GM12872 (cell line): ENCODE data around the gene MTMR11.

ENCODE experiments used
- TF ChIP-seq, protein P1 (sequence below): IDR thresholded peaks from 3 replicates; pipeline ENCODE4 v1.5.1; 2011; ENCODE audit warnings: low read depth, mild to moderate bottlenecking, low read length, moderate library complexity; ENCODE audit not compliant: insufficient read depth

Gene MTMR11

GRCh38 chr1:149915429-149916192 lies 21.1 kb downstream of the MTMR11 start:
- TF ChIP-seq, protein P1, sequence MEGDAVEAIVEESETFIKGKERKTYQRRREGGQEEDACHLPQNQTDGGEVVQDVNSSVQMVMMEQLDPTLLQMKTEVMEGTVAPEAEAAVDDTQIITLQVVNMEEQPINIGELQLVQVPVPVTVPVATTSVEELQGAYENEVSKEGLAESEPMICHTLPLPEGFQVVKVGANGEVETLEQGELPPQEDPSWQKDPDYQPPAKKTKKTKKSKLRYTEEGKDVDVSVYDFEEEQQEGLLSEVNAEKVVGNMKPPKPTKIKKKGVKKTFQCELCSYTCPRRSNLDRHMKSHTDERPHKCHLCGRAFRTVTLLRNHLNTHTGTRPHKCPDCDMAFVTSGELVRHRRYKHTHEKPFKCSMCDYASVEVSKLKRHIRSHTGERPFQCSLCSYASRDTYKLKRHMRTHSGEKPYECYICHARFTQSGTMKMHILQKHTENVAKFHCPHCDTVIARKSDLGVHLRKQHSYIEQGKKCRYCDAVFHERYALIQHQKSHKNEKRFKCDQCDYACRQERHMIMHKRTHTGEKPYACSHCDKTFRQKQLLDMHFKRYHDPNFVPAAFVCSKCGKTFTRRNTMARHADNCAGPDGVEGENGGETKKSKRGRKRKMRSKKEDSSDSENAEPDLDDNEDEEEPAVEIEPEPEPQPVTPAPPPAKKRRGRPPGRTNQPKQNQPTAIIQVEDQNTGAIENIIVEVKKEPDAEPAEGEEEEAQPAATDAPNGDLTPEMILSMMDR, result no peak

DNA sequence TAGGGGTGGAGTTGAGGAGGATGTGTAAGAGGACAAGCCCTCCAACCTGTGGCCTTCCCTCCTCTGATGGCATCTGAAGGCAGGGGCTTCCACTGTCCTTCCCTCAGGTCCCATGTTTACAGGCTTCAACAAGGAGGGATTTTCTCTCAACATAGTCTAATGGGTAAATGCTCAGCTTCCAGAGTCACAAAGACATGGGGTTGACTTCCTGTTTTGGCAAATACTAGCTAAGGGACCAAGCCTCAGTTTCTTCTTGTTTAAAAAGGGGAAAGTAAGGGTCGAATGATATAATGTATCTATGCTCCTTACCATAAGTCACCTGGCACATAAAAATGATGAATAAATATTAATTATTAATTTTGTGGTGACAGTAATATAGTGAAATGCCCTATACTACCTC lies 22.1 kb downstream of the MTMR11 start:
- TF ChIP-seq, protein P1, result no peak

DNA sequence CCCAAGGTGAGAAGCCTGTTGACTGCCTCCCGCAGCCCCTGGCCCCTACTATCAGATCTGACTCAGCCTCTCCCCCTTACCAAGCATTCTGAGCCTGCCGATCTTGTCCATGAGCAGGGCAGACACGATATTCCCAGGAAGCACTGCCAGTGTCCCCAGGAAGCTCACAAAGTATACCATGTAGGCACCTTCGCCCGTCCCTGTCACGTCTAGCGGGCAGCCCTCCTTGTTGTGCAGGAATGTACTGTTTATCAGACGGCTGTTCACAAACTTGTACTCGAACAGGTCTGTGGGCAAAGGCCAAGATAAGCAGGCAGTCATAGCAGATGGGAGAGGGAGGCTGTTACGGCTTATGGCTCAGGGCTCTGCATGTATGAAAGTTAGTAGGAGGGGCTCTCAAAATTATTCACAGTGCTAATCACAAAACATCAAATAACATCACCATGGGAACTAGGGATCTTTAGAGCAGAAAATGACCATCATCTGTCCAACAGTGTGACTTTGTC lies 30.1 kb downstream of the MTMR11 start:
- TF ChIP-seq, protein P1, result no peak

- TF ChIP-seq, protein P1, result no peak
Measured at GRCh38 chr1:149903836-149904491, 32.7 kb downstream of the MTMR11 start.

GRCh38 chr1:149899460-149900284 lies 37.0 kb downstream of the MTMR11 start, which contains the start of gene BOLA1:
BOLA1 (plus strand) TSS chr1:149899568; CDS start chr1:149900060, 492 bp downstream.
- TF ChIP-seq, protein P1, result no peak

GRCh38 chr1:149896575-149896974 lies 40.1 kb downstream of the MTMR11 start:
- TF ChIP-seq, protein P1, result no peak

GRCh38 chr1:149888999-149889289 lies 47.7 kb downstream of the MTMR11 start:
- TF ChIP-seq, protein P1, result no peak
